ENCODE data around the gene LBP.

DNA sequence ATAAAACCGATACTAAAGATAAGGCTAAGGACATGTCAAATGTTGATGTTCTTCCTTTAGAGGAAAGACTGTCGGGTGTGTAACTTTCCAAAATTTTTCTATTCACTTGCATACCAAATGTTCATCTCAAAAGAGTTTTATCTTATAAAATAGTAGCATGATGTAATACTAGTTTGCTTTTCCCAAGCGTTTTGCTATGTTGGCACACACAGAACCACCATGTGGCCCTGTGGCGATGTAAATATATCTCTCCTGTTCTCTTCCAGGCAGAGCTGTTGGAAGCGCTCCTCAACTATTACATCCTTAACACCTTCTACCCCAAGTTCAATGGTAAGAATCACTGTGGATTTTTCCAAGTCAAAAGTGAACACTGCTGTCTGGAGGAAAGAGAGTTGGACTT is 26.5 kb downstream of the LBP start:
- TF ChIP-seq POLR2A (IDR thresholded peaks at IDR 0.05; ENCODE audit: borderline replicate concordance, extremely low read depth, insufficient read depth, insufficient read length) (no peak), POLR2AphosphoS5 (IDR thresholded peaks at IDR 0.05; ENCODE audit: low read depth, low read length) (no peak), ZFX (IDR thresholded peaks at IDR 0.05) (no peak), ELF1 (IDR thresholded peaks at IDR 0.05; ENCODE audit: borderline replicate concordance, low read depth) (no peak), CEBPB (IDR thresholded peaks at IDR 0.05; ENCODE audit: low read depth) (no peak), SIN3A (IDR thresholded peaks at IDR 0.05; ENCODE audit: low read depth) (no peak), FOSL1 (IDR thresholded peaks at IDR 0.05; ENCODE audit: low read depth) (no peak), EZH2 (IDR thresholded peaks at IDR 0.05) (no peak), EGR1 (IDR thresholded peaks at IDR 0.05; ENCODE audit: low read depth) (no peak), EZH2phosphoT487 (IDR thresholded peaks at IDR 0.05; ENCODE audit: borderline replicate concordance) (no peak)
- TF ChIP-seq, protein P1, sequence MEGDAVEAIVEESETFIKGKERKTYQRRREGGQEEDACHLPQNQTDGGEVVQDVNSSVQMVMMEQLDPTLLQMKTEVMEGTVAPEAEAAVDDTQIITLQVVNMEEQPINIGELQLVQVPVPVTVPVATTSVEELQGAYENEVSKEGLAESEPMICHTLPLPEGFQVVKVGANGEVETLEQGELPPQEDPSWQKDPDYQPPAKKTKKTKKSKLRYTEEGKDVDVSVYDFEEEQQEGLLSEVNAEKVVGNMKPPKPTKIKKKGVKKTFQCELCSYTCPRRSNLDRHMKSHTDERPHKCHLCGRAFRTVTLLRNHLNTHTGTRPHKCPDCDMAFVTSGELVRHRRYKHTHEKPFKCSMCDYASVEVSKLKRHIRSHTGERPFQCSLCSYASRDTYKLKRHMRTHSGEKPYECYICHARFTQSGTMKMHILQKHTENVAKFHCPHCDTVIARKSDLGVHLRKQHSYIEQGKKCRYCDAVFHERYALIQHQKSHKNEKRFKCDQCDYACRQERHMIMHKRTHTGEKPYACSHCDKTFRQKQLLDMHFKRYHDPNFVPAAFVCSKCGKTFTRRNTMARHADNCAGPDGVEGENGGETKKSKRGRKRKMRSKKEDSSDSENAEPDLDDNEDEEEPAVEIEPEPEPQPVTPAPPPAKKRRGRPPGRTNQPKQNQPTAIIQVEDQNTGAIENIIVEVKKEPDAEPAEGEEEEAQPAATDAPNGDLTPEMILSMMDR (IDR thresholded peaks at IDR 0.05 in 2 of 3, conservative IDR thresholded peaks at IDR 0.05 in 1 of 3; ENCODE audit: borderline replicate concordance in 1 of 3, insufficient read depth in 1 of 3, low read depth in 2 of 3, low read length in 2 of 3), result no peak
- TF ChIP-seq, protein P2, sequence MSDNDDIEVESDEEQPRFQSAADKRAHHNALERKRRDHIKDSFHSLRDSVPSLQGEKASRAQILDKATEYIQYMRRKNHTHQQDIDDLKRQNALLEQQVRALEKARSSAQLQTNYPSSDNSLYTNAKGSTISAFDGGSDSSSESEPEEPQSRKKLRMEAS (IDR thresholded peaks at IDR 0.05), result no peak
- TF ChIP-seq, protein P3, sequence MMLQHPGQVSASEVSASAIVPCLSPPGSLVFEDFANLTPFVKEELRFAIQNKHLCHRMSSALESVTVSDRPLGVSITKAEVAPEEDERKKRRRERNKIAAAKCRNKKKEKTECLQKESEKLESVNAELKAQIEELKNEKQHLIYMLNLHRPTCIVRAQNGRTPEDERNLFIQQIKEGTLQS (IDR thresholded peaks at IDR 0.05), result no peak

All from HCT116 (cell line).